NCI-H1105 treated with DMSO at 0.1 percent for 48 hours (cell line): ENCODE results near the gene RIPOR1.

Source experiments
- DNase-seq: peaks from one replicate; lab custom pipeline; 2025; lab: John Stamatoyannopoulos, UW

Gene RIPOR1

DNA sequence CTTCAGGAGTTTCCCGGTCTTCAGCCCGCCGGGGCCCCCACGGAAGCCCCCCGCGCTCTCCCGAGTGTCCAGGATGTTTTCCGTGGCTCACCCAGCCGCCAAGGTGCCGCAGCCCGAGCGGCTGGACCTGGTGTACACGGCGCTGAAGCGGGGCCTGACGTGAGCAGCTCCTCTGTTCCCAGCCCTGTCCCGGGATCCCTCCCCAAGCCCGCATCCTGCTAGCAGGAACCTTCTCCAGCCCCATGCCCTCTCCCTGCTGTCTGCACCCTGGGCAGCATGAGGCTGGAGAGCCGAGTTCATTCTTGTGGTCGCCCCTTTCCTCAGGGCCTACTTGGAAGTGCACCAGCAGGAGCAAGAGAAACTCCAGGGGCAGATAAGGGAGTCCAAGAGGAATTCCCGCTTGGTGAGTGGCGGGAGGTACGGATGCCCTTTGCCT is 10.1 kb downstream of the RIPOR1 start:
- no peak for DNase-seq

DNA sequence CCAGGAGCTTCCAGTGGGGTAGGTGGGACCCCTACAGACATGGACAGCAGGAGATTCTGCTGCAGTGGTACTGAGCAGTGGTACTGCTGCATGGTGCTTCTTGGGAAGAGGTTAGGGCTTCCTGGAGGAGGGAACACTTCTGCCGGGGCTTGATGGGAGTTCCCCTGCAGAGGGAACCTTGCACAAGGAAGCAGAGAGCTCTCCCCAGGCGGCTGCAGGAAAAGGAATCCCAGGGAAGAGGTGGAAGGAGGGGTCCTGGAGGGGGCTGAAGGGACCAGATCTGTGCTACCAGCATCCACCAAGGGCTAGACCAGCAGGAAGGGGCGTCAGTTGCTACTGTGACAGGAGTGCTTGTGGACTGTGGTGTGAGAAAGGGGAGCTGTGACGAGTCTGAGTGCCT is 10.6 kb downstream of the RIPOR1 start:
- no peak for DNase-seq

DNA sequence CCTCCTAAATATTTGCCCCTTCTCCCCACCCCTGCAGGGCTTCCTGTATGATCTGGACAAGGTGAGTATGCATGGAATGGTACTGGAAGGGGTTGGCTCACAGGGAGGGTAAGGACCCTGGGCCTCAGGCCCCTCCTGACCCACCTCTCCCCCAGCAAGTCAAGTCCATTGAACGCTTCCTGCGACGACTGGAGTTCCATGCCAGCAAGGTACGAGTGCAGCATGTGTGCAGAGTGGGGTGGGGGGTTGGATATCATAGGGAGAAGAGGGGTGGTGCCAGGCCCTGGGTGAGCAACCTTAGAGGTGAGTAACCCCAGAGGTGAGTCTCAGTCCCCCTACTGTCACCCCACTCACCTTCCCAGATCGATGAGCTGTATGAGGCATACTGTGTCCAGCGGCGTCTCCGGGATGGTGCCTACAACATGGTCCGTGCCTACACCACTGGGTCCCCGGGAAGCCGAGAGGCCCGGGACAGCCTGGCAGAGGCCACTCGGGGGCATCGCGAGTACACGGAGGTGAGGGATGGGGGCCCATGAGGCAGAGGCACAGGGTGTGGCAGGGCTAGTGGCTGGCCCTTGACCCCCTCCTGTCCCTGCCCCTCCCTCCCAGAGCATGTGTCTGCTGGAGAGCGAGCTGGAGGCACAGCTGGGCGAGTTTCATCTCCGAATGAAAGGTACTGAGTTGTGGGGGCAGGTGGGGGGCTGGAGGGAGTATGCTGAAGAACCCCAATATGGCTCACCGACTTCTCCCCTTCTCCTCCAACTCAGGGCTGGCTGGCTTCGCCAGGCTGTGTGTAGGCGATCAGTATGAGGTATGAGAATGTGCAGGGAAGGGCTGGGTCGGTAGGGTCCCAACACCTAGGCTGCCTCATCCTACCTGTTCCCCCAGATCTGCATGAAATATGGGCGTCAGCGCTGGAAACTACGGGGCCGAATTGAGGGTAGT is 11.3 kb downstream of the RIPOR1 start:
- DNase-seq: no peak

DNA sequence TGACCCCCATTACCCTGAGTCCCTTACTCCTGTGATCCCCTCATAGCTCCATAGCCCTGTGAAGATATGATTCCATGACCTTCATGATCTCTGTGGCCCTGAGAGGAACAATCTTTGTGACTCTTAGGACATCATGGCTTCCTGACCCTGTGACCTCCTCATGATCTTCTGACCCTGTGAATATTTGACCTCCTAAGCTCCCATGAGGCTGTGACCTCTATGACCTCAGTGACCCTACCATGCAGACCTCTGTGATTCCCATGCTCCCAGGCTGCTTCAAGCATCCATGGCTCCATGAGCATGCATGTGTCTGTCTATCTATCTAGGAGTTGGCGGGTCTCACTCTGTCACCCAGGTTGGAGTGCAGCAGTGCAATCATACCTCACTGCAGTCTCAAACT is 12.1 kb downstream of the RIPOR1 start:
- no peak for DNase-seq

DNA sequence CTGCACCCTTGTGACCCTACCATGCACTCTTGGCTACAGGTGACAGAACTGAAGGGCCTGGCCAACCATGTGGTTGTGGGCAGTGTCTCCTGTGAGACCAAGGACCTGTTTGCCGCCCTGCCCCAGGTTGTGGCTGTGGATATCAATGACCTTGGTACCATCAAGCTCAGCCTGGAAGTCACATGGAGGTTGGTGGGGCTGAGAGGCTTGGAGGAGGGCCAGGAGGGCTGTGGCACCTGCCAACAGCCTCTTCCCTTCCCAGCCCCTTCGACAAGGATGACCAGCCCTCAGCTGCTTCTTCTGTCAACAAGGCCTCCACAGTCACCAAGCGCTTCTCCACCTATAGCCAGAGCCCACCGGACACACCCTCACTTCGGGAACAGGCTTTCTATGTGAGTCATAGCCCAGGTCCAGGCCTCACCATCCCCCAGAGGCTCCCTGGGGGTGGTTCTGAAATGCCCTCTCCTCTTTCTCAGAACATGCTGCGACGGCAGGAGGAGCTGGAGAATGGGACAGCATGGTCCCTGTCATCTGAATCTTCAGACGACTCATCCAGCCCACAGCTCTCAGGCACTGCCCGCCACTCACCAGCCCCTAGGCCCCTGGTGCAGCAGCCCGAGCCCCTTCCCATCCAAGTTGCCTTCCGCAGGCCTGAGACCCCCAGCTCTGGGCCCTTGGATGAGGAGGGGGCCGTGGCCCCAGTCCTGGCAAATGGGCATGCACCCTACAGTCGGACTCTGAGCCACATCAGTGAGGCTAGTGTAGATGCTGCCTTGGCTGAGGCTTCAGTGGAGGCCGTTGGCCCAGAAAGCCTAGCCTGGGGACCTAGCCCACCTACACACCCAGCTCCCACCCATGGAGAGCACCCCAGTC is 13.0 kb downstream of the RIPOR1 start:
- DNase-seq: no peak

DNA sequence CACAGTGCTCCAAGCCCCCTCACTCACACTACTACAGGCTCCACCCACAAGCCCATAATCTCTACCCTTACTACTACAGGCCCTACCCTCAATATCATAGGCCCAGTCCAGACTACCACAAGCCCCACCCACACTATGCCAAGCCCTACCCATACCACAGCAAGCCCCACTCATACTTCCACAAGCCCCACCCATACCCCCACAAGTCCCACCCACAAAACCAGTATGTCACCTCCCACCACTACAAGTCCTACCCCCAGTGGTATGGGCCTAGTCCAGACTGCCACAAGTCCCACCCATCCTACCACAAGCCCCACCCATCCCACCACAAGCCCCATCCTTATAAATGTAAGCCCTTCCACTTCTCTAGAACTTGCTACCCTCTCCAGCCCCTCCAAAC is 13.8 kb downstream of the RIPOR1 start:
- DNase-seq: no peak

DNA sequence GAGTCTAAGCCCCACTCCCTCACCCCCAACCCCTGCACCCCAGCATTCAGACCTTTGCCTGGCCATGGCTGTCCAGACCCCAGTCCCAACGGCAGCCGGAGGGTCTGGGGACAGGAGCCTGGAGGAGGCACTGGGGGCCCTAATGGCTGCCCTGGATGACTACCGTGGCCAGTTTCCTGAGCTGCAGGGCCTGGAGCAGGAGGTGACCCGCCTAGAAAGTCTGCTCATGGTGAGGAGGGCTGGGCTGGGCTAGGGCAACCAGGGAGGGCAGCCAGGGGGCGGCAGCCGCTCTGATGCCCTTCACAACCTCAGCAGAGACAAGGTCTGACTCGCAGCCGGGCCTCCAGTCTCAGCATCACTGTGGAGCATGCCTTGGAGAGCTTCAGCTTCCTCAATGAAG is 14.4 kb downstream of the RIPOR1 start:
- no peak for DNase-seq

DNA sequence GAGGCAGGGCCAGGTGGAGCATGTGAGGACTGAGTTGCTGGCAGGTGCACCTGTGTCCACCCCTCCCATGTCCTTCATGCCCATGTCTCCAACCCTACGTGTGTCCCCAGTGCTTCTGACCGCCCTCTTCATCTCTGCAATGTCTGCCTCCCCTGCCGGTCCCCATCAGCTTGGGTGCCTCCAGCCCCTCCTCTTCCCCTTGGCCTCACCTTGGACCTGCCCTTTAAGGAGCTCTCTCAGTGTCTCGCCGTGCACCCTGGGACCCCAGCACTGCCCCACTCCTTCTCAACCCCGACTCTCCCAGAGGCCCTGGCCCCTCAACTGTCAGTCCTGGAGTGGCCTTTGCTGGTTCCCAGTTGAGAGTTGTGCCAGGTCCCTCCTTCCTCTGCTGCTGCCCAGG is 15.0 kb downstream of the RIPOR1 start:
- DNase-seq: no peak

DNA sequence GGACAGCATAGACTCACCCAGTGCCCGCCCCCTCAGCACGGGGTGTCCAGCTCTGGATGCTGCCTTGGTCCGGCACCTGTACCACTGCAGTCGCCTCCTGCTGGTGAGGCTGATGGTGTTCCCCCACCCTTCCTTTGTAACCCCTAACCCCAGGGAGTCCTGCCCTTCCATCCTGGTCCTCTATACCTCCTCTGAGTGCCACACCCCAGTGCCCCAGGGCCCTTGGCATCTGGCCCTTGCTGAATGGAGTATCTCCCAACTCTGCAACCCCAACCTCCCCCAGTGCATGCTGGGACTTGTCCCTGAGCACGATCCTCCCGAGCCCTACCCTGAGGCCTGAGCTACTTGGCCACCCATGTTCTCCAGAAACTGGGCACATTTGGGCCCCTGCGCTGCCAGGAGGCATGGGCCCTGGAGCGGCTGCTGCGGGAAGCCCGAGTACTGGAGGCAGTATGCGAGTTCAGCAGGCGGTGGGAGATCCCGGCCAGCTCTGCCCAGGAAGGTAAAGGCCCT is 15.8 kb downstream of the RIPOR1 start:
- DNase-seq: no peak

DNA sequence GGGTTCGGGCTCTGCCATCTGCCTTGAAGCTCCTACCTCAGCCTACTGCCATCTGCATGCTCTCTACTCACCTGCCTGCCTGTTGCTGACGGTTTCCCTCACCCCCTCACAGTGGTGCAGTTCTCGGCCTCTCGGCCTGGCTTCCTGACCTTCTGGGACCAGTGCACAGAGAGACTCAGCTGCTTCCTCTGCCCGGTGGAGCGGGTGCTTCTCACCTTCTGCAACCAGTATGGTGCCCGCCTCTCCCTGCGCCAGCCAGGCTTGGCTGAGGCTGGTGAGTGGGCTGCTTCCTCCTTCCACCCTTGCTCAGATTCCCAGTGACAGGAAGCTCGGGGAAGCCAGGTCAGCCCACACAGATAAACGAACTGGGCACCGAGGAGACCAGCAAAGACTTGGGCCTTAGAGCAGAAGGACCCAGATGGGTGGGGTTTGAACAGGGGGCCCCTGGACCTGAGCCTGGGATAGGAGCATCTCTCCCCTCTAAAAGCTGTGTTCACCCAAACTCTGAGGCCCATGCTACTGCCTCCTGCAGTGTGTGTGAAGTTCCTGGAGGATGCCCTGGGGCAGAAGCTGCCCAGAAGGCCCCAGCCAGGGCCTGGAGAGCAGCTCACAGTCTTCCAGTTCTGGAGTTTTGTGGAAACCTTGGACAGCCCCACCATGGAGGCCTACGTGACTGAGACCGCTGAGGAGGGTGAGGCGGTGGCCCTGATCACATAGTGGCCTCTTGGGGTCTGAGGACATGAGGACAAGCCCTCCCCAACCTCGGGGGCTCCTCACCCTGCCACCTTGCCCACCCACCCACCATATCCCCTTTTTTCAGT is 16.4 kb downstream of the RIPOR1 start:
- DNase-seq: no peak

DNA sequence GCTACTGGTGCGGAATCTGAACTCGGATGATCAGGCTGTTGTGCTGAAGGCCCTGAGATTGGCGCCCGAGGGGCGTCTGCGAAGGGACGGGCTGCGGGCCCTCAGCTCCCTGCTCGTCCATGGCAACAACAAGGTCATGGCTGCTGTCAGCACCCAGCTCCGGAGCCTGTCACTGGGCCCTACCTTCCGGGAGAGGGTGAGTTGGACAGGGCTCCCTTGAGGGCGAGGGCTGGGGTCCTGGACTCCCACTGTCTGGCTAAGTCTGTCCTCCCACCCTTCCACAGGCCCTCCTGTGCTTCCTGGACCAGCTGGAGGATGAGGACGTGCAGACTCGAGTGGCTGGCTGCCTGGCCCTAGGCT is 17.0 kb downstream of the RIPOR1 start:
- no peak for DNase-seq

DNA sequence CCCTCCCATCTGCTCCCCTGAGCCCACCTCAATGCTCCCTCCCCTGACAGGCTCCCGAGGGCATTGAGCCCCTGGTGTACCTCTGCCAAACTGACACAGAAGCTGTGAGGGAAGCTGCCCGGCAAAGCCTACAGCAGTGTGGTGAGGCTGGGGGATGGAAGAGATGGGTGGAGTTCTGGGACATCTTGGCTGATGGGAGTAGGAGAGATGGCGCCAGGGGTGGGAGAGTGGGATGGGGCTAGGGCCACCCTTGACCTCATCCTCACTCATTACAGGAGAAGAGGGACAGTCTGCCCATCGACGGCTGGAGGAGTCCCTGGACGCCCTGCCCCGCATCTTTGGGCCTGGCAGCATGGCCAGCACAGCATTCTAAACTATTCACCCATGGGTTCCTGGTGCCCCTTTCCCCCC is 17.5 kb downstream of the RIPOR1 start:
- no peak for DNase-seq

DNA sequence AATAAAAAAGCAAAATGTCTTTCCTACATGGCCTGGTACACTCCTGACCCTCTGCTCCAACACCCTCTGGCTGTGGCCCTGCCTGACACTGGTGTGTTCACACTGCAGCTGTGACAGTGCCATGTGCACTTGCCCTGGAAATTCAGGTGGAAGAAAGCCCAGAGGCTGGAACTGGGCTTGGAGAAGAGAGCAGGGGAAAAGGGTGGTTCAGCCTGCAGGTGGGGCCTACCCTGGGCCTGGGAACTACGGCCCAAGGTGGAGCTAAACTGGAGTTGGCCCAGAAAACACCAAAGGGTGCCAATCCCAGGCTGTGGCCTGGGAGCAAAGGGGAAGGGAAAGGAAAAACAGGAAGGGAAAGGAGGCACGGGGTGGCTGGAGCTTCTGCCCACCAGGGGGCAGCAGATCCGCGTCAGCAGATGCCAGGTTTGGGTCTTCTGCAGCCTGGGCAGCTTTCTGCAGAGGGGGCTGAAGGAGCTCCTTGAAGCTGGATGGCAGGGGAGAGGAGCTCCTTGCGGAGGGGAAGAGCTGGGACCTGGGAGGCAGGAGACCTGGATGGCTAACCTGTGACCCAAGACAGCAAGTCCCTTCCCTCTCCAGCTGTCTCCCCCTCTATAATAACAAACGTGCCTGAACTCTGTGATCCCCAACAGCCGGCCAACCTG is 18.3 kb downstream of the RIPOR1 start:
- DNase-seq: peak; percentile 37

DNA sequence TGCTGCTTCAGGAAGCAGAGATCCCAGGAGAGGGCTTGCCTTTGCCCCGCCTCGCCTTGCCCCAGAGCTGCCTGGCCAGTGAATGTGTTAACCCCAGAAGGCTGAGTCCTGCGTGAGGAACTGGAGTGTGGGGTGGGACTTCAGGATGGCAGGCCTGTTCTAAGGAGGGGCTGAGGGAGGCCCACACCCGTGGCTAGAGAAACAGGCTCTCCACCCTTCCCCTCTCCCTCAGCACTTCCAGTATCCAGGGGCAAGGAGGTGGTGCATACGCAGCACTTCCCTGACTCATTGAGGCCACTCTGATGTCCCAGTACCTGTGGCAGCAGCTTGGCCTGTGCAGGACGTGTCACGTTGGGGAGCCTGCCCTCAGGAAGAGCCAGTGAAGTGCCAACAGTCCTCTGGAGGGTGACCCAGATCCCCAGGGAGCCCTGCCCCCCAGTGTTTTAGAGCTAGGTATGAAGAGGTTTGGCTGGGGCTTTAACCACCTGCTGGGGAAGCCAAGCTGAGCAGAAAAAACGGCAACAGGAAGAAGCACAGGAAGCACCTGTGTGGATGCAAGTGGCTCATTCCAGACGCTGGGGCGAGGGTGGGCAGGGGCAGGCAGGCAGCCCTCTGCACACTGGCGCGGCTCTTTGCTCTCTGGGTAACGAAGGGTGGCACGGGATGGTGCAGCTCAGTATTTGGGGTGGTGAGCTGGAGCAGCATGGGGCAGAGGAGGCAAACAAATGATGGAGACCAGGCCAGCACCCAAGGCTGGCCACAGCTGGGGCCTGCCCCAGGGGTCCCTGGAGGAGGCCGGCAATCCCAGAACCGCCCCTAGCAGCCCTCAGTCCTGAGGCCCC is 19.0 kb downstream of the RIPOR1 start:
- DNase-seq: no peak

DNA sequence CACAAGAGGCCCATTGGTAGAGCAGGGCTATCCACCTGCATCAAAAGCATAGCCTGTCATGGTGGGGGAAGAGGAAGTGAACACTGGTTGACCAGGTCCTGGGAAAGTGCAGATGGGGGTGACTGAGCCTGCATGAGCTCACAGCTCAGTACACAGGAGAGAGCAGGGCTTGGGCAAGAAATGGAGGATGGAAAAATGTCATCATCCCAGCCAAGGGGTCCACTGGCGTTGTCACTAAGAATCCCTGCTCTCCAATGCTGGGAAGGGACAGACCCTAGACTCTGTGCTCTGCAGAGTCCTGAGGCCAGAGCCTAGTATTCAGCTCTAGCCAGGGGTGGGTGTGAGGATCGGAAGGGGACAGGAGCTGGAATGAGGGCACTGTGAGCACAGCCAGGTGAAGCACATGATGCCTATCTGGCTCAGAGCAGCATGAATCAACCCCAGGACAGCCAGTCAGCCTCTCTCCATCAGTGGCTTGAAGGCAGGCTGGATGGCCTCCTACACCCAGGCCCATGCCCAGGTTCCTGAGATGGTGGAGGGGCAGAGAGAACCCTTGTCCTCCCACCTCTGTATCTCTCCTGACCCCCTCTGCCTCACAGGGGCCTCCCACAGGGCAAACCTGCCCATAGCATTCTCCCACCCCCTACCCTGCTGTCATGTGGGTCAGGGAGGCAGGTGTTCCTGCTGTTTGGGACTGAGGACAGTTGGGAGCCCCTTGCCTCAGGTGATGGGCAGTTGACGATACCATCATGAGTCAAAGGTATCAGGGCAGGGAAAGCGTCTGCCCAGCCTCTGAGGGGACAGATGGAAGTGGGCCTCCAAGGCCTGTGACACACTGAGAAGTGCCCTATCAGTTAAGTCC is 19.9 kb downstream of the RIPOR1 start:
- no peak for DNase-seq

DNA sequence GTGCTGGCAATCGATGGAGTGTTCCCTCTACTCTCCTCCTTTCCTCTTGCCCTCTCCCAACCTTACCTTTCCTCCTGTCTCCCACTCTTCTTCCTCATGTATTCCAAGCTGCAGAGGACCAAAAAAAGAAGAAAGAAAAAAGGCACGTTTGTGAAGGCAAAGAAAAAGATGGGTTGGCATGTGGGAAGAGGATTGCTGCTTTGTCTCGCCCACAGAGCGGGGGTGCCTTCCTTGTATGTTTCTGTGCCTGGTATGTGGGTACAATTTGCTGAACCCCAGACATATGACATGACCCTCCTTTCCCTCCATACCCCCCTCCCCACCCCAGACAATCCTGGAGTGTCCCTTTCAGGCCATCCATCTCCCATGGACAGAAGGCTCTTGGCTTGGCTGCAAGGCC is 20.6 kb downstream of the RIPOR1 start:
- DNase-seq: no peak

DNA sequence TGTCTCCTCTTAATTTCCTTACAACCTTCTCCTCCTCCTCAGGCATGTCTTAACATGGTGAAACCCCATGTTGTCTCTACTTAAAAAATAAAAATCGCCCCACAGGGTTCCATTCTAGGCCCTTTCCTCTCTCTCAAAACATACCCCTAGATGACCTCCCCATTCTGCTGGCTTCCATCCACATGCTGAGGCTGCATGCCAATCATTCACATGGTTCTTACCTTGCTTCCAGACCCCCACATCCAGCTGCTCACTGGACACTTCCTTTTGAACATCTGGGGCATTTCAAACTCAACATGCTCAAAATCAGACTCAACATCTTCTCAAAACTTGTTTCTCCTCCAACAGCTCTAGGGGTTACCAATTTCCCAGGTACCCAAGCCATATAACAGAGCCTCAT is 21.3 kb downstream of the RIPOR1 start:
- no peak for DNase-seq

DNA sequence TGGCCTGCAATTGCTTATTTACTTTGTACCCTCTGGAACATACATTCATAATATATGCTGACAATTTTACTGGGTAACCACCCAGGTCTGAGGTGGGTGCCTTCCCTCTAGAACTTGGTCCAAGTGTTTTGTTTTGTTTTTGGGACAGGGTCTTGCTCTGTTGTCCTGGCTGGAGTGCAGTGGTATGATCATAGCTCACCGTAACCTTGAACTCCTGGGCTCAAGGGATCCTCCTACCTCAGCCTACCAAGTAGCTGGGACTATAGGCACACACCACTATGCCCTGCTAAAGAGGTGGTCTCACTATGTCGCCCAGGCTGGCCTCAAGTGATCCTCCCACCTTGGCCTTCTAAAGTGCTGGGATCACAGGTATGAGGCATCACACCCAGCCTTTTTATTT is 22.5 kb downstream of the RIPOR1 start:
- DNase-seq: no peak

DNA sequence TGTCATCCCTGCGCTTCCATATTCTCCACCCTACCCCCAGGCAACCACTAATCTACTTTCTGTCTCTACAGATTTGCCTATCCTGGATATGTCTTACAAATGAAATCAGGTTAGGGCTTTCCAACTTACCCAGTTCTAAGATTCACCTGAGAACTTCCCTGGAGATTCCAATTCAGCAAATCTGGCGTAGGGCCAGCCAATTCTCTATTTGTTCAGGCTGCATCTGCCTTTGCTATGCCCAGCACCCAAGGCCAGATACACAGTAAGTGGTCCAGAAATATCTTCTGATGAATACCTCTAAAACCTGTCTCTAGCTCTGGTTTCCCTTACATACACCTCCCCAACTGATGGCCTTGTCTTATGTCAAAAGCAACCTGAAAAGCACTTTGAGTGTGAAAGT is 23.3 kb downstream of the RIPOR1 start:
- DNase-seq: no peak

DNA sequence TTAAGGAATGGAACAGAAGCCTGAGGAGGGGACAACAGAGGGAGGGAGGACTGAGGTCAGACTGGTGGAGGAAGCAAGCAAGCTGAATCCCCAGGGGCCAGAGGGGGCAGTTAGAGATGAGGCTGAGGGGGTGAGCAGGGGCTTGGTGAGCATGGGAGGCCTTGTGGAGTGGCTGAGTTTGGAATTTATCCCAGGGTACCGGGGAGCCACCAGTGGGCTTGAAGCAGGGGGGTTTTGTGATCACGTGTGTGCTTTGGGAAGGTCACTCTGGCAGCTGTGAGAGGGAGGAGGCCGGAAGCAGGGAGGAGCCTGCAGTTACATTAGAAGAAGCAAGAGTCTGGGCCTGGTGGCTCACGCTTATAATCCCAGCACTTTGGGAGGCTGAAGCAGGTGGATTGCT is 23.8 kb downstream of the RIPOR1 start:
- no peak for DNase-seq
